ENCODE data around the gene HOXA10. TPM values are rescaled to one million over a fixed set of nuclear protein-coding genes. Genes with fewer than 3 reads are reported as not detected.
A peak's percentile ranks its signal among the peaks of the same experiment; 100 is the strongest.

The HOXA10 gene
- total and polyA plus RNA-seq, 9 donors: 0.25 to 2.8 (median 0.91) TPM; not detected in 1

DNA sequence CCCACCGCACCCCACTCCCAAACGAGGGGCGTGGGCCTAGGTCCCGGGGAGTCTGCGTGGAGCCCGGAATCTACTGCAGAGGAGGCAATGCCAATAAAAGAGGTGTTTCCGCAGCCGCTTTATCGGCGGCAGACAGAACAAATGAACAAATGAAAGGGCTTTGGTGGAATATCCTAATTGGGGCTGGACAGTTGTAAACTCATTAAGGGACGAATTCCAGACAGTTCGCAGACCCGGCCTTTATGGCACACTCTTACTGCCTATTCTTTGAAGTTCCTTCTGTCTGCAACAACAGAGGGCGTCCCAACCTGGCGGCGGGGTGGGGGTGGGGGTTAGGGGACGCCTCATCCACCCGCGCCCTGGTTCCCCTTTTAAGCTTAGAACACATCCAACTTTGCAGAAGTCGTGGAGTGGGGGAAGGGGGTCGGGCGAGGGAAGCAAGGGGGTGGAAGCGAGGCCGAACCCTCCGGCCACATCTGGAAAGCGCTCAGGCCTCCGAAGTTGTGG, 12.9 kb downstream of the HOXA10 start:
- no peak overlapping the region for H3K27ac ChIP-seq
- no peaks in the 10 kb centered on the region for H3K36me3 ChIP-seq
- peak overlapping the region; percentile 43 for H3K4me3 ChIP-seq
- H3K4me1 ChIP-seq (ENCODE audit: insufficient read depth): peaks cover 4% of the 10 kb centered on the region
- H3K27me3 ChIP-seq: peaks cover 9% of the 10 kb centered on the region
- intact Hi-C loops (cut with DNase I): loop anchor here in 3 of 4 donors (5.0 to 10.0 kb wide), 4 partner anchors 786 to 1276 kb away; no protein-coding TSS in a partner anchor
- DNase-seq: peak in 1 of 5 donors; percentile 31
- WGBS, 3 donors: 7 to 19% (median 10%) methylated on average over 26 to 27 of the region's 27 CpGs
- TF ChIP-seq, protein P1, sequence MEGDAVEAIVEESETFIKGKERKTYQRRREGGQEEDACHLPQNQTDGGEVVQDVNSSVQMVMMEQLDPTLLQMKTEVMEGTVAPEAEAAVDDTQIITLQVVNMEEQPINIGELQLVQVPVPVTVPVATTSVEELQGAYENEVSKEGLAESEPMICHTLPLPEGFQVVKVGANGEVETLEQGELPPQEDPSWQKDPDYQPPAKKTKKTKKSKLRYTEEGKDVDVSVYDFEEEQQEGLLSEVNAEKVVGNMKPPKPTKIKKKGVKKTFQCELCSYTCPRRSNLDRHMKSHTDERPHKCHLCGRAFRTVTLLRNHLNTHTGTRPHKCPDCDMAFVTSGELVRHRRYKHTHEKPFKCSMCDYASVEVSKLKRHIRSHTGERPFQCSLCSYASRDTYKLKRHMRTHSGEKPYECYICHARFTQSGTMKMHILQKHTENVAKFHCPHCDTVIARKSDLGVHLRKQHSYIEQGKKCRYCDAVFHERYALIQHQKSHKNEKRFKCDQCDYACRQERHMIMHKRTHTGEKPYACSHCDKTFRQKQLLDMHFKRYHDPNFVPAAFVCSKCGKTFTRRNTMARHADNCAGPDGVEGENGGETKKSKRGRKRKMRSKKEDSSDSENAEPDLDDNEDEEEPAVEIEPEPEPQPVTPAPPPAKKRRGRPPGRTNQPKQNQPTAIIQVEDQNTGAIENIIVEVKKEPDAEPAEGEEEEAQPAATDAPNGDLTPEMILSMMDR (IDR thresholded peaks at IDR 0.05): no peak
- TF ChIP-seq POLR2A (IDR thresholded peaks at IDR 0.05) (no peak), EP300 (IDR thresholded peaks at IDR 0.05) (no peak)
- H3K9me3 ChIP-seq: no peaks in the 10 kb centered on the region

DNA sequence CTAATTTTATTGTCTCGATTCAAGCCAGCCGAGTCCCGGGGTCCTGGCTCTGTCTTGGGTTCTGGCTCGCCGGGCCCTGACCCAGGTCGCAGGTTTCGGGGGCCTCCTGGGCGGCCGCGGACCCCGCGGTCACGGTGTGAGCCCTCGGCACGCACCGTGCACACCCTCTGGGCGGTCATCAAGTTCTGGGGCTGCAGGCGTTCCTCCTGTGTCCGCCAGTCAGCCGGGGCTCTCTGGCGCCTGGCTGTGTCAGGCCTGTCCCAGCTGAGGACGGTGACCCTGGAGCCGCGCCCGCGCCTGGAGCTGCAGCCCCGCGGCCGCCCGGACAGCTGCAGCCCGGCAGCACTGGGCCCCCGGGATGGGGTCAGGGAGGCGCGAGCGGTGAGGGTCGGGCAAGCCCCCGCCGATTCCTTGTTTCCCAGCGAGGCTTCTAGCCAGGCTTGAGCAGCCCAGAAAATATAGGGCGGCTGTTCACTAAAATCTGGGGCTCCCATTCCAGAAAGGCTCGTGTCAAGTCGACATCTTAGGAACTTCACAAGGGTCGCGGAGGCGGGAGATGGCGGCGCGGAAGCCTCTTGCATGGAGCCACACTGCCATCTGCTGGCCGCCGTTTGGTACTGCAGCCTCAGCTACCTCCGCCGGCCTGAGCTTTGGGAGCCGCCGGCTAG, 13.4 kb downstream of the HOXA10 start:
- WGBS, 3 donors: 3% methylated on average over 43 to 54 of the region's 54 CpGs
- H3K27ac ChIP-seq: no peak overlapping the region
- no peaks in the 10 kb centered on the region for H3K36me3 ChIP-seq
- DNase-seq: peak; percentile 71 to 89 (median 87)
- intact Hi-C loops (cut with DNase I): loop anchor here in 3 of 4 donors (5.0 to 10.0 kb wide), 4 partner anchors 786 to 1276 kb away; no protein-coding TSS in a partner anchor
- peaks cover 9% of the 10 kb centered on the region for H3K27me3 ChIP-seq
- H3K9me3 ChIP-seq: no peaks in the 10 kb centered on the region
- H3K4me1 ChIP-seq (ENCODE audit: insufficient read depth): peaks cover 4% of the 10 kb centered on the region
- no peak for TF ChIP-seq EP300 (IDR thresholded peaks at IDR 0.05)
- TF ChIP-seq, protein P1 (IDR thresholded peaks at IDR 0.05): peak; percentile 96 to 98 (median 97)
- peak overlapping the region; percentile 43 for H3K4me3 ChIP-seq

DNA sequence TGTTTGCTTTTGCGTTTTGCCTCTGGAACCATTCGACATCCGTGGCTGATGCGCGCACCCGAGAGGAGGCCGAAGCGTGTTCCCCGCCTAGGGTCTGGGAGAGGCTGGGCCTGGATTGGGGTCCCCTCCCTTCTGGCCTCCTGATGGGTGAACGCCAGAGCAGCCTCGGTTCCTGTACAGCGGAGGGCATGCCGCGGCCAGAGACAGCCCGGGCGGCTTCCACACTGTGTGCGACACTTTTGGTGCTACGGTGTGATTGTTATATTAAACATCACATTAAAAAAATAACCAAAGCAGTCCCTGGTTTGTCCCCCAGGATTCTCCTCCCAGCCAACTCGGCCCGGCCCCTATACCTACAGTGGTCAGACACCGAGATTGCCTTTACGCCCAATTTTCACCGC, 14.0 kb downstream of the HOXA10 start:
- intact Hi-C loops (cut with DNase I): loop anchor here in 3 of 4 donors (5.0 to 10.0 kb wide), 4 partner anchors 785 to 1275 kb away; no protein-coding TSS in a partner anchor
- Histone ChIP-seq H3K4me3 (peak overlapping the region; percentile 43), H3K36me3 (no peaks in the 10 kb centered on the region), H3K27ac (no peak overlapping the region), H3K4me1 (ENCODE audit: insufficient read depth) (peaks cover 4% of the 10 kb centered on the region), H3K27me3 (peaks cover 12% of the 10 kb centered on the region), H3K9me3 (no peaks in the 10 kb centered on the region)
- DNase-seq: peak in 2 of 5 donors; percentile 26 to 33
- TF ChIP-seq POLR2A (IDR thresholded peaks at IDR 0.05) (no peak), EP300 (IDR thresholded peaks at IDR 0.05) (no peak)
- TF ChIP-seq, protein P1 (IDR thresholded peaks at IDR 0.05): no peak
- 78 to 83% (median 80%) methylated on average over 23 of the region's 23 CpGs for WGBS, 3 donors

DNA sequence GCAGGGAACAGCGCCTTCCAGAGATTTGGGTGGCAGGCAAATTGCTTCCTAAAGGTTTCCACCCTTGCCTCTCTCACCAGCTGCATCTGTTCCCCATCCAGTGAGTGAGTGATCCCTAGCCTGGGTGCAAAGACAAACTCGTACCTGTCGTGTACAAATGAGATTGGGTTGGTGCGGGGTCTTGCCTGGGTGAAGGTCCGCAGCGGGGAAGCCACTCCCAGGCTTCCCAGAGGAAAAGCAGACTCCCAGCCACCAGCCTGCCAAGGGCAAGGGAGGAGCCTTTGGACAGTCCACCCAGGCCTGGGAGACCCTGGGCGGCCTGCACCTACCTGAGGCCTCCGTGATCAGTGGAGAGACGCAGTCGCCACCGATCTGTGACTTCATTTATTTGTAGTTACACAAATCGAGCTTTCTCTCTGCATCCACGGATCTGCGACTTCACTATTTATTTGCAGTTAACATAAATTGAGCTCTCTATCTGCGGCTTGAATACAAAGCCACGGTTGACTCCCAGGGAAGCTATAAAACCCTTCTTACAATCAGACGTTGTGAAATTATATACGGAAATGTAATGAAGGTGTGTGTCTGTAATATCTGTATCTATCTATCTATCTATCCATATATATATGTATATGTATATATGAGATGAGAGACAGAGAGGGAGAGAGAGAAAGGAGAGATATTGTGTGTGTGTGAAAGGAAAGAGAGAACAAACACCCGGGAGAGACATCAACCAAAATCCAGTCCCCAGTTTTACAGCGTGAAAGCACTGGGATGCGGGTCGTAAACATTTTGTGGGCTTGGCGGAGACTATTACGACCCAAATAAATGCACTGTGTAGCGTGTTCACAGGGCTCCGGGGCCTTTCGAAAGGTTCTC, 14.6 kb downstream of the HOXA10 start:
- H3K4me1 ChIP-seq (ENCODE audit: insufficient read depth): peaks cover 4% of the 10 kb centered on the region
- 86 to 90% (median 88%) methylated on average over 27 of the region's 27 CpGs for WGBS, 3 donors

More for the DNA sequence above, 14.6 kb downstream of the HOXA10 start:
- TF ChIP-seq, protein P1 (IDR thresholded peaks at IDR 0.05): no peak
- Histone ChIP-seq H3K36me3 (no peaks in the 10 kb centered on the region), H3K9me3 (no peaks in the 10 kb centered on the region), H3K27ac (no peak overlapping the region), H3K4me3 (no peak overlapping the region), H3K27me3 (peaks cover 6% of the 10 kb centered on the region)
- DNase-seq: peak in 2 of 5 donors; percentile 9 to 19
- intact Hi-C loops (cut with DNase I): loop anchor here (5.0 to 10.0 kb wide), 6 partner anchors 785 to 1275 kb away; partner anchors contain the start of genes CBX3 (in 1 of the 4) and HNRNPA2B1 (in 1 of the 4)
